Chondrocyte (in vitro differentiated cells): ENCODE measurements around the gene NSD1. TPM values are rescaled to one million over a fixed set of nuclear protein-coding genes. Genes with fewer than 3 reads are reported as not detected.

Source experiments
- DNase-seq: peaks from one replicate; pipeline ENCODE4 v3.0.0; 2021; ENCODE audit warnings: mixed read lengths, low spot score
- H3K27ac Mint-ChIP-seq: one replicate; pipeline ENCODE4 v1.8.0; 2021; ENCODE audit warnings: mild to moderate bottlenecking, moderate library complexity, mixed read lengths; ENCODE audit not compliant: unreplicated experiment
- H3K27me3 Mint-ChIP-seq: 2 replicates; pipeline ENCODE4 v1.8.0; 2021; ENCODE audit warnings: low read depth, mixed read lengths
- H3K36me3 Mint-ChIP-seq: 2 replicates; pipeline ENCODE4 v1.8.0; 2021; ENCODE audit warnings: low read depth, mixed read lengths
- H3K4me1 Mint-ChIP-seq: 2 replicates; pipeline ENCODE4 v1.8.0; 2021; ENCODE audit warnings: low read depth, mild to moderate bottlenecking, mixed read lengths
- H3K4me3 Mint-ChIP-seq: one replicate; pipeline ENCODE4 v1.8.0; 2021; ENCODE audit warnings: mild to moderate bottlenecking, moderate library complexity, mixed read lengths; ENCODE audit not compliant: unreplicated experiment
- H3K9me3 Mint-ChIP-seq: 2 replicates; pipeline ENCODE4 v1.8.0; 2021; ENCODE audit warnings: low read depth, mixed read lengths
- CTCF ChIP-seq: fragments of 200-600 bp; sonication (generic); IDR thresholded peaks from 2 replicates; pipeline ENCODE4 v1.5.0; 2021; ENCODE audit warnings: antibody characterized with exemption, mild to moderate bottlenecking, moderate library complexity
- long read RNA-seq: library from polyadenylated mRNA; stranded (forward); transcript quantifications from one replicate; pipeline ENCODE4 v2.0.0, GENCODE V29; 2021
- total RNA-seq: library from RNA; stranded (reverse); gene quantifications from 3 replicates; pipeline ENCODE4 v1.2.1, GENCODE V29; 2021

NSD1 gene
- 64.0 to 77.0 TPM (median 67.3 TPM) in 3 replicates for total RNA-seq
- long read RNA-seq, partial matches to known transcripts: 9 of 30 reads
- long read RNA-seq, other reads (novel, unspliced or antisense): 20 of 30 reads

- Mint-ChIP-seq H3K4me1 (peaks cover 45% of the 10 kb centered on the region), H3K4me3 (peak within 1 kb of the TSS; percentile 81), H3K27me3 (no peaks in the 10 kb centered on the region), H3K36me3 (peaks cover 15% of the 10 kb centered on the region), H3K9me3 (no peaks in the 10 kb centered on the region), H3K27ac (peak within 1 kb of the TSS; percentile 84)
- no peak for TF ChIP-seq CTCF
- DNase-seq: peak; percentile 87
Observed at GRCh38 chr5:177133096-177133852, at the start of gene NSD1. Gene NSD1 (plus strand): TSS chr5:177133773. CDS start chr5:177135104, 1,331 bp downstream.

GRCh38 chr5:177084175-177084574, 49.4 kb upstream of the NSD1 start:
- Mint-ChIP-seq H3K4me1 (peaks cover 13% of the 10 kb centered on the region), H3K4me3 (no peak overlapping the region), H3K9me3 (no peaks in the 10 kb centered on the region), H3K36me3 (peaks cover 2% of the 10 kb centered on the region), H3K27ac (peak overlapping the region; percentile 5), H3K27me3 (peaks cover 18% of the 10 kb centered on the region)
- TF ChIP-seq CTCF: no peak
- no peak for DNase-seq

DNA sequence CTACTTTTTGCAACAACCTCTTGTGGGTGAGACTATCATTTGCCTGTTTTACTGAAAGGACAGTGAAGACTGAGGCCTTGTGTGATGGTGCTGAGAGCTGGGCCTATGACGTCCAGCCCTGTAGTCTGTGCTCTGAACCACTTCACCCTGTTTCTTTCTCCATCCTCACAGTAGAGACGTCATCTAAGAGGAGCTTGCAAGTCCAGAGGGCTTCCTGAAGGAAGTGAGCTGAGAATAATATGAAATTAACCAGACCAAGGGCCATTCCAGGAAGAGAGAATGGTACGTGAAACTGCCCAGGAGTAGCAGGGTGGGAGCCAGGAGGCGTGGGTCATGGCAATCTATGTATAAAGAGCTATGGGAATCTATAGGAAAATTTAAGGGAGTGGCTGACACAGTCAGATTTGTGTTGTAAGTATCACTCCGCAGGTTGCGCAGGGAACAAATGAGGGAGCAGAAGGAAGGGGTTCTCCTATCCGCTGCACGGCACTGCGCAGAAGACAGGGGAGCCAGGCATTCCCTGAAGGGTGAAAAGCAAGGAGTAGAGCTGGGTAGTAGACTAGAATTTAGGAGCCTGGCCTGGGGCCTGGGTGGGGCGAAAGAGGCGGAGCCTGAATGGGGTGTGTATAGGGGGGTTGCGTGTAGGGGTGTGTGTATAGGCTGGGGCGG, 47.5 kb upstream of the NSD1 start:
- Mint-ChIP-seq H3K36me3 (peaks cover 2% of the 10 kb centered on the region), H3K27me3 (peaks cover 18% of the 10 kb centered on the region), H3K27ac (no peak overlapping the region), H3K4me1 (peaks cover 14% of the 10 kb centered on the region), H3K4me3 (peak overlapping the region; percentile 40), H3K9me3 (no peaks in the 10 kb centered on the region)
- no peak for DNase-seq
- no peak for TF ChIP-seq CTCF

DNA sequence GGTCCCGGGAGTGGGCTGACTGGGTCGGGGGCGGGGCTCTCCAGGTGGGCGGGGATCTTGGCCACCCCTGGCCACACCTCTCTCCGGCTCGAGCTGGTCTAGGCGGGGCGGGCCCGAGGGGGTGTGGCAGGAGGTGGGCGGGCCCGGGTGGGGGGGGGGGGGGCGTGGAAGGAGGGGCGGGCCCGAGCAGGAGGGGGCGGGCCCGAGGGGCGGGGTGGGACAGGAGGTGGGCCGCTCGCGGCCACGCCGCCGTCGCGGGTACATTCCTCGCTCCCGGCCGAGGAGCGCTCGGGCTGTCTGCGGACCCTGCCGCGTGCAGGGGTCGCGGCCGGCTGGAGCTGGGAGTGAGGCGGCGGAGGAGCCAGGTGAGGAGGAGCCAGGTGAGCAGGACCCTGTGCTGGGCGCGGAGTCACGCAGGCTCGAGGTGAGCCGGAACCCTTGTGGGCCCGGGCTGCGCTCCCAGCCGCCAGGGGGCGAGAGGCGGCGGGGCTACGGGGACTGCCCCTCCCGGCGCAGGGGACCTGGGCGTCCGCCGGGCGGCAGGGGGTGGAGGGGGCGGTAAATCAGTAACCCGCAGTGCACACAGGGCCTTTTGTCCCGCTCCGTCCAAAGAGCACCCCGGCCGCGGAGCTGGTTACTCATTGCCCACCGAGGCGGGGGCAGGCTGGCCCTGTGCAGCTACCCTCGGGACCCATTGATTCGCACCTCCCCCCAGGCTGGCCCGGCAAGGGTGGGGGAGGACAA, 46.7 kb upstream of the NSD1 start, which contains the start of gene FGFR4:
Gene FGFR4, plus strand, starts transcription at position 262 of the 744 bp plus-strand sequence. CDS start 2,688 bp downstream, outside the sequence.
- H3K4me3 Mint-ChIP-seq: peak within 1 kb of the TSS; percentile 40
- no peak for DNase-seq
- no peaks in the 10 kb centered on the region for H3K9me3 Mint-ChIP-seq
- H3K36me3 Mint-ChIP-seq: peaks cover 2% of the 10 kb centered on the region
- H3K27ac Mint-ChIP-seq: no peak within 1 kb of the TSS
- TF ChIP-seq CTCF: peak; percentile 80
- peaks cover 14% of the 10 kb centered on the region for H3K4me1 Mint-ChIP-seq
- H3K27me3 Mint-ChIP-seq: peaks cover 18% of the 10 kb centered on the region
